K562 (cell line): Measurements from ENCODE around the gene BDH1.

Experiments used
- DIDO1 ChIP-seq: fragments of 450-650 bp; IDR thresholded peaks from 2 replicates; pipeline ENCODE4 v1.6.1; 2016; ENCODE audit warnings: low read depth, missing biosample characterization, missing genetic modification characterization
- FOXM1 ChIP-seq, 2 experiments: fragments of 450-650 bp in 1 of 2; sonication (generic) in 1 of 2; formaldehyde crosslinking in 1 of 2; IDR thresholded peaks; 2 replicates each; pipeline versions ENCODE4 v1.6.1 to v1.9.0; 2017 to 2022; ENCODE audit warnings: low read depth in 2 of 2, mild to moderate bottlenecking in 2 of 2, missing genetic modification reagents in 1 of 2, moderate library complexity in 1 of 2
- HCFC1 ChIP-seq: IDR thresholded peaks from 2 replicates; pipeline ENCODE4 v1.6.1; 2012; ENCODE audit warnings: low read depth, low read length, improper control_type of control experiment
- KLF16 ChIP-seq: IDR thresholded peaks from 2 replicates; pipeline ENCODE4 v1.6.1; 2016; ENCODE audit warnings: antibody characterized with exemption
- PYGO2 ChIP-seq: fragments of 450-650 bp; IDR thresholded peaks from 2 replicates; pipeline ENCODE4 v1.6.1; 2016; ENCODE audit warnings: mild to moderate bottlenecking, missing genetic modification characterization, moderate library complexity, missing compliant biosample characterization
- RBM22 ChIP-seq: fragments of 200-400 bp; formaldehyde crosslinking; IDR thresholded peaks from 2 replicates; pipeline ENCODE4 v1.6.1; 2018; ENCODE audit warnings: low read length, low read depth; ENCODE audit not compliant: poor library complexity, severe bottlenecking
- SLC30A9 ChIP-seq: fragments of 250-450 bp; sonication (Bioruptor Pico); IDR thresholded peaks from 2 replicates; pipeline ENCODE4 v1.8.0; 2022; ENCODE audit warnings: mild to moderate bottlenecking, moderate library complexity
- TAF15 ChIP-seq: fragments of 200-400 bp; formaldehyde crosslinking; IDR thresholded peaks from 2 replicates; pipeline ENCODE4 v1.6.1; 2017; ENCODE audit warnings: mild to moderate bottlenecking, low read depth, low read length, moderate library complexity
- ZNF133 ChIP-seq: fragments of 250-450 bp; sonication (Bioruptor Pico); IDR thresholded peaks from 2 replicates; pipeline ENCODE4 v1.4.0; 2020; ENCODE audit warnings: mild to moderate bottlenecking
- ZNF23 ChIP-seq: fragments of 250-450 bp; sonication (Bioruptor Pico); IDR thresholded peaks from 2 replicates; pipeline ENCODE4 v1.4.0; 2020; ENCODE audit warnings: mild to moderate bottlenecking
- TF ChIP-seq, protein P1 (sequence below): sonication (generic); formaldehyde crosslinking; IDR thresholded peaks from 2 replicates; pipeline ENCODE4 v1.8.0; 2022; ENCODE audit warnings: mild to moderate bottlenecking, missing genetic modification reagents, borderline replicate concordance
- TF ChIP-seq, protein P2 (sequence below), 3 experiments: IDR thresholded peaks in 2 of 3; conservative IDR thresholded peaks in 1 of 3; 2 replicates each; pipeline ENCODE4 v1.5.1; 2011 to 2012; ENCODE audit warnings: low read length in 3 of 3, mild to moderate bottlenecking in 3 of 3, control low read depth in 2 of 3, improper control_type of control experiment in 1 of 3, inconsistent platforms in 1 of 3, low read depth in 1 of 3, mixed read lengths in 1 of 3, moderate library complexity in 1 of 3; ENCODE audit not compliant: insufficient read depth in 2 of 3

DNA sequence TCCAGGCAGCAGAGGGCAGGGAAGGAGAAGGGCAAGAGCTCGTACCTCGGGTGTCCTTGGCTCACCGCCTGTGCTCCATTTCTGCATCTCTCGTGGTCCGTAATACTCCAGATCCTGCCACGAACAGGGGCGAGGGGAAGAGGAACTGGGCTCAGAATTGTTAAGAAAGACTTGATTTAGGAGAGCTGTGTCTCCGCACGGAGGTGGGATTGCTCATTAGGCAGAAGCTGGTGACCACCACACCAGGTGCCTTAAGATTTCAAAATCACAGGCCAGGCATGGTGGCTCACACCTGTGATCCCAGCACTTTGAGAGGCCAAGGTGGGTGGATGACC, 37.2 kb upstream of the BDH1 start:
- TF ChIP-seq KLF16: no peak
- no peak for TF ChIP-seq FOXM1 (IDR thresholded peaks at IDR 0.05; ENCODE audit: low read depth)
- no peak for TF ChIP-seq FOXM1 (CRISPR knock-in tag; IDR thresholded peaks at IDR 0.05; ENCODE audit: low read depth)
- no peak for TF ChIP-seq ZNF133
- no peak for TF ChIP-seq HCFC1
- TF ChIP-seq, protein P1, sequence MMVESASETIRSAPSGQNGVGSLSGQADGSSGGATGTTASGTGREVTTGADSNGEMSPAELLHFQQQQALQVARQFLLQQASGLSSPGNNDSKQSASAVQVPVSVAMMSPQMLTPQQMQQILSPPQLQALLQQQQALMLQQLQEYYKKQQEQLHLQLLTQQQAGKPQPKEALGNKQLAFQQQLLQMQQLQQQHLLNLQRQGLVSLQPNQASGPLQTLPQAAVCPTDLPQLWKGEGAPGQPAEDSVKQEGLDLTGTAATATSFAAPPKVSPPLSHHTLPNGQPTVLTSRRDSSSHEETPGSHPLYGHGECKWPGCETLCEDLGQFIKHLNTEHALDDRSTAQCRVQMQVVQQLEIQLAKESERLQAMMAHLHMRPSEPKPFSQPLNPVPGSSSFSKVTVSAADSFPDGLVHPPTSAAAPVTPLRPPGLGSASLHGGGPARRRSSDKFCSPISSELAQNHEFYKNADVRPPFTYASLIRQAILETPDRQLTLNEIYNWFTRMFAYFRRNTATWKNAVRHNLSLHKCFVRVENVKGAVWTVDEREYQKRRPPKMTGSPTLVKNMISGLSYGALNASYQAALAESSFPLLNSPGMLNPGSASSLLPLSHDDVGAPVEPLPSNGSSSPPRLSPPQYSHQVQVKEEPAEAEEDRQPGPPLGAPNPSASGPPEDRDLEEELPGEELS: no peak
- no peak for TF ChIP-seq TAF15
- TF ChIP-seq, protein P2, sequence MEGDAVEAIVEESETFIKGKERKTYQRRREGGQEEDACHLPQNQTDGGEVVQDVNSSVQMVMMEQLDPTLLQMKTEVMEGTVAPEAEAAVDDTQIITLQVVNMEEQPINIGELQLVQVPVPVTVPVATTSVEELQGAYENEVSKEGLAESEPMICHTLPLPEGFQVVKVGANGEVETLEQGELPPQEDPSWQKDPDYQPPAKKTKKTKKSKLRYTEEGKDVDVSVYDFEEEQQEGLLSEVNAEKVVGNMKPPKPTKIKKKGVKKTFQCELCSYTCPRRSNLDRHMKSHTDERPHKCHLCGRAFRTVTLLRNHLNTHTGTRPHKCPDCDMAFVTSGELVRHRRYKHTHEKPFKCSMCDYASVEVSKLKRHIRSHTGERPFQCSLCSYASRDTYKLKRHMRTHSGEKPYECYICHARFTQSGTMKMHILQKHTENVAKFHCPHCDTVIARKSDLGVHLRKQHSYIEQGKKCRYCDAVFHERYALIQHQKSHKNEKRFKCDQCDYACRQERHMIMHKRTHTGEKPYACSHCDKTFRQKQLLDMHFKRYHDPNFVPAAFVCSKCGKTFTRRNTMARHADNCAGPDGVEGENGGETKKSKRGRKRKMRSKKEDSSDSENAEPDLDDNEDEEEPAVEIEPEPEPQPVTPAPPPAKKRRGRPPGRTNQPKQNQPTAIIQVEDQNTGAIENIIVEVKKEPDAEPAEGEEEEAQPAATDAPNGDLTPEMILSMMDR (IDR thresholded peaks at IDR 0.05 in 2 of 3, conservative IDR thresholded peaks at IDR 0.05 in 1 of 3; ENCODE audit: insufficient read depth in 2 of 3, low read depth in 1 of 3, low read length in 3 of 3): no peak
- no peak for TF ChIP-seq PYGO2 (tag)
- no peak for TF ChIP-seq RBM22
- no peak for TF ChIP-seq ZNF23 (CRISPR knock-in tag)
- no peak for TF ChIP-seq DIDO1 (tag)
- no peak for TF ChIP-seq SLC30A9
